CD4-positive, alpha-beta T cell treated with Interferon alpha-2 for 1 hour (primary cell): Measurements from ENCODE around the gene RHBDL3.
A peak's percentile ranks its signal among the peaks of the same experiment; 100 is the strongest.
"Not testable (repeated sequence)": the region's sequence is repeated elsewhere in the genome, so short reads cannot be mapped to it uniquely, and the experiment has no call there.

ENCODE experiments used
- DNase-seq, 2 donors: peaks; one replicate each; pipeline ENCODE4 v3.0.0-alpha.2; 2020 to 2022

RHBDL3 gene

GRCh38 chr17:32297860-32298259 is 32.2 kb downstream of the RHBDL3 start:
- no peak for DNase-seq

- no peak for DNase-seq
Observed at GRCh38 chr17:32298298-32298697, 32.7 kb downstream of the RHBDL3 start.

- DNase-seq: no peak
Observed at GRCh38 chr17:32298721-32299579, 33.3 kb downstream of the RHBDL3 start.

GRCh38 chr17:32299580-32300164 is 34.0 kb downstream of the RHBDL3 start:
- DNase-seq: no peak

GRCh38 chr17:32302037-32302436 is 36.4 kb downstream of the RHBDL3 start:
- DNase-seq: no peak

GRCh38 chr17:32302860-32303649 is 37.4 kb downstream of the RHBDL3 start:
- DNase-seq: no peak

GRCh38 chr17:32303781-32304288 is 38.2 kb downstream of the RHBDL3 start:
- no peak for DNase-seq

- no peak for DNase-seq
Observed at GRCh38 chr17:32305049-32305448, 39.4 kb downstream of the RHBDL3 start.

GRCh38 chr17:32307658-32308057 is 42.0 kb downstream of the RHBDL3 start:
- DNase-seq: no peak

GRCh38 chr17:32311028-32311536 is 45.5 kb downstream of the RHBDL3 start:
- DNase-seq: no peak

- DNase-seq: no peak
Observed at GRCh38 chr17:32314636-32315035, 49.0 kb downstream of the RHBDL3 start.

- DNase-seq: no peak
Observed at GRCh38 chr17:32315171-32315570, 49.5 kb downstream of the RHBDL3 start.

- not testable (repeated sequence) for DNase-seq
Observed at GRCh38 chr17:32316653-32317052, 51.0 kb downstream of the RHBDL3 start.

GRCh38 chr17:32317353-32317752 is 51.7 kb downstream of the RHBDL3 start:
- no peak for DNase-seq

- no peak for DNase-seq
Observed at GRCh38 chr17:32318071-32318470, 52.4 kb downstream of the RHBDL3 start.

GRCh38 chr17:32319548-32319905 is 53.9 kb downstream of the RHBDL3 start:
- DNase-seq: peak; percentile 78 to 81

- DNase-seq: not testable (repeated sequence)
Observed at GRCh38 chr17:32320080-32320479, 54.4 kb downstream of the RHBDL3 start.

- DNase-seq: no peak
Observed at GRCh38 chr17:32320847-32321246, 55.2 kb downstream of the RHBDL3 start.

GRCh38 chr17:32323046-32323445 is 57.4 kb downstream of the RHBDL3 start:
- DNase-seq: no peak

GRCh38 chr17:32323811-32324491 is 58.3 kb downstream of the RHBDL3 start:
- DNase-seq: peak; percentile 22 to 59

GRCh38 chr17:32327911-32328310 is 62.3 kb downstream of the RHBDL3 start:
- no peak for DNase-seq

GRCh38 chr17:32330147-32330546 is 64.5 kb downstream of the RHBDL3 start:
- no peak for DNase-seq
